K562 (cell line): ENCODE data around the gene TNIK.

Experiments used
- CBFA2T2 ChIP-seq: fragments of 450-650 bp; conservative IDR thresholded peaks from 2 replicates; pipeline ENCODE4 v1.6.1; 2017; ENCODE audit warnings: mild to moderate bottlenecking
- CUX1 ChIP-seq: fragments of 200-800 bp; sonication (Bioruptor generic); IDR thresholded peaks from 2 replicates; pipeline ENCODE4 v1.6.1; 2016; ENCODE audit warnings: missing genetic modification characterization, missing compliant biosample characterization
- POLR2AphosphoS5 ChIP-seq: IDR thresholded peaks from 2 replicates; pipeline ENCODE4 v1.6.1; 2011; ENCODE audit warnings: mild to moderate bottlenecking, low read depth, low read length, moderate library complexity; ENCODE audit not compliant: control insufficient read depth, insufficient read depth
- PTTG1 ChIP-seq: fragments of 450-650 bp; IDR thresholded peaks from 2 replicates; pipeline ENCODE4 v1.6.1; 2016; ENCODE audit warnings: low read depth, mild to moderate bottlenecking, missing genetic modification characterization, missing compliant biosample characterization
- RB1 ChIP-seq: fragments of 450-650 bp; IDR thresholded peaks from 2 replicates; pipeline ENCODE4 v1.6.1; 2017; ENCODE audit warnings: low read depth, mild to moderate bottlenecking
- SMARCA4 ChIP-seq: fragments of 450-650 bp; IDR thresholded peaks from 2 replicates; pipeline ENCODE4 v1.6.1; 2016

DNA sequence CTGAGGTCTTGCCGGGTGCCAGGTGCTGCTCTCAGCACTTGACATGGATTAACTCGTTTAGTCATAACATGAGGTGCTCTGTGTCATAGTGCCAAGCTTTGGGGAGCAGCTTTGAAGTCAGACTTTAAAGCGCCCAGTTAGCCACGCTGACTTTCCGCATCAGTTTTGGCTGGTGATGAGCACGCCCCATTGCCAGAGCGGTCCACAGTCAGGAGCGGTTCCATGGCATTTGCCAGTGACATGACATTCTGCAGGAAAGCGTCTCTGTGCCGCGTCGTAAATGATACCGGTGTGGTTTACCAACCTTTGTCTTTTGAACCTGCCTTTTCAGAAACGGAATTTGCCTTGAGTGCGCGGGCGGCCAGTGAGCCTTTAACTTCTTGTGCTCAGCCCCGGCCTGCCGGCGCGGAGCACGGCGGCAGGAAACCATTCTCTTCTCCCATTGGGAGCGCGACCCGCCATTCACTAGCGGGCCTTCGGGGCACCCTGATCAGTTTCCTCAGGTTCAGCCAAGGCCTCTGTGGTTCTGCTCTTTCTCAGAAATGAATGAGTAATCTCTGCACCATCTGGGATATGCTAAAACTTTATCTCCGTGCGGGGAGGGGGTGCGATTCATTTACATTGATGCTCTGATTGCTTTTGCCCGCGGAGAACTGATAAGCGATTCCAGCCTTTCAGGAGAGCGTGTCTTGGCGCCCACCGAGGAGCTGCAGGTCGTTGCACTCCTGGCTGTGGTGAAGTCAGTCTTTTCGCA, 432.0 kb downstream of the TNIK start:
- no peak for TF ChIP-seq RB1
- no peak for TF ChIP-seq CUX1
- no peak for TF ChIP-seq CBFA2T2
- TF ChIP-seq PTTG1 (tag), result no peak
- no peak for TF ChIP-seq SMARCA4
- TF ChIP-seq POLR2AphosphoS5, result no peak
